Motor neuron (in vitro differentiated cells): Measurements from ENCODE around the gene ZYG11B. TPM values are rescaled to one million over a fixed set of nuclear protein-coding genes. Genes with fewer than 3 reads are reported as not detected.
A peak's percentile ranks its signal among the peaks of the same experiment; 100 is the strongest.
"Not testable (repeated sequence)": the region's sequence is repeated elsewhere in the genome, so short reads cannot be mapped to it uniquely, and the experiment has no call there.

Experiments used
- ATAC-seq, 8 experiments: fragments of 200-7000 bp; cut with Tn5 transposase; replicated peaks in 6 of 8; 2 replicates each; pipeline ENCODE4 v1.8.0; 2021; ENCODE audit warnings: mild to moderate bottlenecking in 8 of 8, moderate library complexity in 8 of 8
- H3K27ac ChIP-seq, 2 donors: fragments of 250-450 bp; sonication (Bioruptor Pico); 2 replicates each; pipeline ENCODE4 v1.9.0; 2021; ENCODE audit warnings: antibody characterized with exemption in 2 of 2, mild to moderate bottlenecking in 2 of 2, moderate library complexity in 1 of 2
- H3K4me1 ChIP-seq, 2 donors: fragments of 250-450 bp; sonication (Bioruptor Pico); replicated peaks in 1 of 2; 2 replicates each; pipeline ENCODE4 v1.6.1; 2021; ENCODE audit warnings: antibody characterized with exemption in 2 of 2, mild to moderate bottlenecking in 2 of 2, moderate library complexity in 1 of 2
- H3K4me3 ChIP-seq, 5 donors: fragments of 250-450 bp; sonication (Bioruptor Pico); 2 replicates each; pipeline ENCODE4 v1.9.0; 2021; ENCODE audit warnings: antibody characterized with exemption in 5 of 5, mild to moderate bottlenecking in 5 of 5, moderate library complexity in 4 of 5
- WGBS, 10 experiments: fragments of 450-650 bp; shearing (Covaris generic); methylation state at CpG; one replicate each; pipeline ENCODE4 v1.0.0; 2022; 5-methylcytosine and 5-hydroxymethylcytosine counted together
- in situ Hi-C, 9 experiments: fragments of 400-800 bp; cut with MboI; loops; one replicate each; pipeline ENCODE4 v1.15.0; 2021; ENCODE audit warnings: low sequenced_read_pairs in 9 of 9, low pct_unique_long_range_greater_than_20kb in 2 of 9; ENCODE audit not compliant: unreplicated experiment in 9 of 9
- total RNA-seq, 8 experiments: library from RNA; unstranded; fragments of 300-600 nt; gene quantifications; 2 replicates each; pipeline versions ENCODE4 v1.2.3 to v1.2.4, GENCODE V29; 2022

ZYG11B gene
- total RNA-seq, 8 experiments from 2014 or later = 15.4 to 43.1 (median 31.3) TPM

DNA sequence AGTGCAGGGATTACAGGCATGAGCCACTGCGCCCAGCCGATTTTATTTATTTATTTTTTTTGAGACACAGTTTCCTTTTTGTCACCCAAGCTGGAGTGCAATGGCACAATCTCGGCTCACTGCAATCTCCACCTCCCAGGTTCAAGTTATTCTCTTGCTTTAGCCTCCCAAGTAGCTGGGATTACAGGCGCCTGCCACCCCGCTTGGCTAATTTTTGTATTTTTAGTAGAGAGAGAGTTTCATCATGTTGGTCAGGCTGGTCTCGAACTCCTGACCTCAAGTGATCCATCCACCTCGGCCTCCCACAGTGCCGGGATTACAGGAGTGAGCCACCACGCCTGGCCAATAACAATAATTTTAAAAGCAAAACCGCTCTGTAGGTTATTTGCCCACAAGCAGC is 112.9 kb downstream of the ZYG11B start:
- H3K27ac ChIP-seq, H3K4me1 ChIP-seq, H3K4me3 ChIP-seq, in situ Hi-C loops, ATAC-seq: not testable (repeated sequence)
- WGBS, 10 experiments = 60 to 100% (median 93%) methylated on average over 1 to 10 of the region's 10 CpGs; no CpG with 5 or more reads in 1 of the 10 experiments

- no peaks in the 10 kb centered on the region for H3K4me1 ChIP-seq
Observed at GRCh38 chr1:52842643-52843310, 116.5 kb downstream of the ZYG11B start, which contains the start of gene ZYG11A. ZYG11A (plus strand) TSS chr1:52842760; CDS start chr1:52842884, 124 bp downstream.

GRCh38 chr1:52845119-52845518 is 118.9 kb downstream of the ZYG11B start:
- 51 to 100% (median 83%) methylated on average over 1 to 6 of the region's 6 CpGs; no CpG with 5 or more reads in 1 of the 10 experiments for WGBS, 10 experiments
- ATAC-seq, H3K27ac ChIP-seq, H3K4me3 ChIP-seq, H3K4me1 ChIP-seq, in situ Hi-C loops: not testable (repeated sequence)

More at GRCh38 chr1:52842643-52843310, 116.5 kb downstream of the ZYG11B start, which contains the start of gene ZYG11A:
- peak; percentile 76 to 97 (median 95) for ATAC-seq
- in situ Hi-C loops = no loop called here
- H3K27ac ChIP-seq = no peak within 1 kb of the TSS
- WGBS, 10 experiments = 0 to 4% methylated on average over 2 to 10 of the region's 88 CpGs; no CpG with 5 or more reads in 8 of the 10 experiments
- peak within 1 kb of the TSS; percentile 34 to 44 (median 40) for H3K4me3 ChIP-seq

DNA sequence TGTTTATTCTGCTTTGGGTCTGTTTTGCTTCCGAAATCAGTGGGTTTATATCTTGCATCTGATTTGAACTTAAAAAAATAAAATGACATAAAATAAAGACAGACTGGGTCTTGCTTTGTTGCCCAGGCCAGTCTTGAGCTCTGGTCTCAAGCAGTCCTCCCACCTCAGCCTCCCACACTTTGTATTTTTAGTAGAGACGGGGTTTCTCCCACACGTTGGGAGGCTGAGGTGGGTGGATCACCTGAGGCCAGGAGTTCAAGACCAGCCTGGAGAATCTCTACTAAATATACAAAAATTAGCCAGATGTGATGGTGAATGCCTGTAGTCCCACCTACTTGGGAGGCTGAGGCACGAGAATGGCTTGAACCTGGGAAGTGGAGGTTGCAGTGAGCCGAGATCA is 122.2 kb downstream of the ZYG11B start:
- no peak for ATAC-seq
- Histone ChIP-seq H3K4me1 (no peaks in the 10 kb centered on the region), H3K27ac (no peak overlapping the region), H3K4me3 (no peak overlapping the region)
- WGBS, 10 experiments = 26 to 94% (median 83%) methylated on average over 2 to 5 of the region's 5 CpGs; no CpG with 5 or more reads in 1 of the 10 experiments
- in situ Hi-C loops = no loop called here

- H3K4me1 ChIP-seq = no peaks in the 10 kb centered on the region
- no peak overlapping the region for H3K27ac ChIP-seq
- 18 to 100% (median 85%) methylated on average over 1 to 4 of the region's 4 CpGs for WGBS, 10 experiments
- in situ Hi-C loops = no loop called here
- ATAC-seq = no peak
- H3K4me3 ChIP-seq = no peak overlapping the region
Observed at GRCh38 chr1:52850951-52851350, 124.7 kb downstream of the ZYG11B start.

GRCh38 chr1:52852854-52853253 is 126.6 kb downstream of the ZYG11B start:
- Histone ChIP-seq H3K4me3 (no peak overlapping the region), H3K27ac (no peak overlapping the region), H3K4me1 (no peaks in the 10 kb centered on the region)
- no peak for ATAC-seq
- WGBS, 10 experiments = 0 to 89% (median 63%) methylated on average over 1 to 2 of the region's 2 CpGs; no CpG with 5 or more reads in 3 of the 10 experiments
- in situ Hi-C loops = no loop called here

DNA sequence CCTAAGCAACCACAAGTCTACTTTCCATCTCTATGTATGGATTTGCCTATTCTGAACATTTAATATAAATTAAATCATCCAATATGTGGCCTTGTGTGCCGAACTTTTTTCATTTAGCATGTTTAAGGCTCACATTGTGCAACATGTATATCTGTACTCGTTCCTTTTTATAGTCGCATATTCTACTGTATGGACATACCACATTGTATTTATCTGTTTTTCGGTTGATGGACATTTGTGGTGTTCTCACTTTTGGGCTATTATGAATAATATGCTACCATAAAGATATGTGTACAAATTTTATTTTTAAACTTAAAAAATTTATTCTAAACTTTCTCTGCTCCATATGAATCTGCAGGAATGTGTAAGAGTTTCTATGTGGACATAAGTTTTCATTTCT is 129.3 kb downstream of the ZYG11B start:
- Histone ChIP-seq H3K4me1 (no peaks in the 10 kb centered on the region), H3K27ac (no peak overlapping the region), H3K4me3 (no peak overlapping the region)
- in situ Hi-C loops = no loop called here
- ATAC-seq = no peak
- 56 to 98% (median 87%) methylated on average over 4 of the region's 4 CpGs for WGBS, 10 experiments

GRCh38 chr1:52856026-52856425 is 129.8 kb downstream of the ZYG11B start:
- H3K4me3 ChIP-seq = no peak overlapping the region
- H3K4me1 ChIP-seq = no peaks in the 10 kb centered on the region
- WGBS, 10 experiments = 63 to 100% (median 90%) methylated on average over 1 to 4 of the region's 4 CpGs; no CpG with 5 or more reads in 2 of the 10 experiments
- no peak for ATAC-seq
- H3K27ac ChIP-seq = no peak overlapping the region
- in situ Hi-C loops = no loop called here

GRCh38 chr1:52857443-52857842 is 131.2 kb downstream of the ZYG11B start:
- no peak overlapping the region for H3K4me3 ChIP-seq
- no peak for ATAC-seq
- no peaks in the 10 kb centered on the region for H3K4me1 ChIP-seq
- 39 to 92% (median 73%) methylated on average over 1 to 4 of the region's 4 CpGs for WGBS, 10 experiments
- no peak overlapping the region for H3K27ac ChIP-seq
- in situ Hi-C loops = no loop called here

GRCh38 chr1:52862666-52863458 is 136.6 kb downstream of the ZYG11B start:
- 50 to 100% (median 86%) methylated on average over 1 to 2 of the region's 2 CpGs; no CpG with 5 or more reads in 5 of the 10 experiments for WGBS, 10 experiments
- Histone ChIP-seq H3K4me1 (no peaks in the 10 kb centered on the region), H3K27ac (no peak overlapping the region), H3K4me3 (no peak overlapping the region)
- in situ Hi-C loops = no loop called here
- ATAC-seq = no peak

- Histone ChIP-seq H3K27ac (no peak overlapping the region), H3K4me3 (no peak overlapping the region), H3K4me1 (no peaks in the 10 kb centered on the region)
- WGBS, 10 experiments = 0 to 100% (median 76%) methylated on average over 1 to 2 of the region's 2 CpGs
- peak in 3 of 8 experiments; percentile 87 to 99 (median 98) for ATAC-seq
- in situ Hi-C loops = no loop called here
Observed at GRCh38 chr1:52867087-52867863, 141.0 kb downstream of the ZYG11B start.

- H3K4me3 ChIP-seq, ATAC-seq, H3K4me1 ChIP-seq, H3K27ac ChIP-seq, in situ Hi-C loops: not testable (repeated sequence)
- WGBS, 10 experiments = no CpG with 5 or more reads among the region's 29 CpGs
Observed at GRCh38 chr1:52869727-52870126, 143.5 kb downstream of the ZYG11B start.

- Histone ChIP-seq H3K4me1 (peaks cover 0 to 2% of the 10 kb centered on the region in 2 donors), H3K27ac (no peak overlapping the region), H3K4me3 (no peak overlapping the region)
- in situ Hi-C loops = no loop called here
- ATAC-seq = no peak
- 40 to 86% (median 50%) methylated on average over 1 to 2 of the region's 2 CpGs; no CpG with 5 or more reads in 4 of the 10 experiments for WGBS, 10 experiments
Observed at GRCh38 chr1:52876843-52877242, 150.6 kb downstream of the ZYG11B start.
